Pancreas (tissue), 10 donors: ENCODE measurements around the gene ZMIZ1. TPM values are rescaled to one million over a fixed set of nuclear protein-coding genes. Genes with fewer than 3 reads are reported as not detected.

ENCODE experiments used
- ATAC-seq, 4 donors: fragments of 200-7000 bp; cut with Tn5 transposase; one replicate each; pipeline versions ENCODE4 v1.8.0 to v1.9.1; 2020; ENCODE audit warnings: mild to moderate bottlenecking in 4 of 4, moderate library complexity in 4 of 4
- DNase-seq, 6 donors: peaks; one replicate each; pipeline ENCODE4 v3.0.0-alpha.2; 2020
- FAIRE-seq: peaks from 2 replicates; lab custom pipeline; 2012; peaks lifted over from hg19 to GRCh38; lab: Jason Lieb, UNC
- H3K27ac ChIP-seq, 4 donors: fragments of 200-600 bp; sonication (generic); 1 replicate in 3 of 4; 2 replicates in 1 of 4; pipeline versions ENCODE4 v1.5.0 to v1.8.0; 2020
- H3K27me3 ChIP-seq, 4 donors: fragments of 200-600 bp; one replicate each; pipeline ENCODE4 v1.8.0; 2021
- H3K36me3 ChIP-seq, 3 donors: fragments of 200-600 bp; sonication (generic) in 1 of 3; one replicate each; pipeline versions ENCODE4 v1.5.0 to v1.8.0; 2020 to 2021
- H3K4me1 ChIP-seq, 3 donors: fragments of 200-600 bp; one replicate each; pipeline ENCODE4 v1.8.0; 2021
- H3K4me3 ChIP-seq, 4 donors: fragments of 200-600 bp; sonication (generic) in 2 of 4; one replicate each; pipeline versions ENCODE4 v1.5.0 to v1.8.0; 2020 to 2021
- H3K9me3 ChIP-seq, 4 donors: fragments of 200-600 bp; one replicate each; pipeline ENCODE4 v1.8.0; 2021
- CTCF ChIP-seq, 4 donors: fragments of 200-600 bp; sonication (generic) in 3 of 4; IDR thresholded peaks; one replicate each; pipeline versions ENCODE4 v1.5.0 to v1.8.0; 2021; ENCODE audit warnings: antibody characterized with exemption in 4 of 4
- WGBS, 2 donors: extraction: QIAGEN DNeasy Blood & Tissue Kit; methylation state at CpG; one replicate each; pipeline ENCODE4 v1.1.7; 2013; 5-methylcytosine and 5-hydroxymethylcytosine counted together
- intact Hi-C, 3 donors: fragments of 100-400 bp; cut with DNase I; formaldehyde crosslinking; loops; one replicate each; pipeline versions ENCODE4 v1.11.1 to v1.14.2; 2022
- polyA plus RNA-seq, 2 donors: library from polyadenylated mRNA; stranded (reverse); fragments of 200-250 nt; gene quantifications; one replicate each; pipeline ENCODE4 v1.2.3, GENCODE V29; 2013
- total RNA-seq, 6 donors: library from RNA; stranded (reverse); fragmentation: NEBNext Ultra II Directional in 4 of 6; extraction: Animal tissue kit (Norgen Biotek cat#: 25700) in 4 of 6; gene quantifications; one replicate each; pipeline versions ENCODE4 v1.2.1 to v1.2.4, GENCODE V29; 2021 to 2023
- donor health status: healthy with polysubstance abuse.
- donor health status: DM: no; HTN: no; CAD: no; lungs with moderate emphysema.
- donor health status: DM: no; HTN: no; CAD: no.
- donor health status: control.
- donor health status: control.
- donor health status: Bipolar disorder and iron deficiency.
- donor health status: DM: yes; HTN: yes; CAD: no.
- donor health status: DM: no; HTN: no; CAD: no.
- donor health status: DM: no; HTN: no; CAD: no.
- donor health status: DM: yes; HTN: yes; CAD: no.

ZMIZ1 gene
- total and polyA plus RNA-seq, 8 donors: 14.5 to 45.0 (median 21.9) TPM

DNA sequence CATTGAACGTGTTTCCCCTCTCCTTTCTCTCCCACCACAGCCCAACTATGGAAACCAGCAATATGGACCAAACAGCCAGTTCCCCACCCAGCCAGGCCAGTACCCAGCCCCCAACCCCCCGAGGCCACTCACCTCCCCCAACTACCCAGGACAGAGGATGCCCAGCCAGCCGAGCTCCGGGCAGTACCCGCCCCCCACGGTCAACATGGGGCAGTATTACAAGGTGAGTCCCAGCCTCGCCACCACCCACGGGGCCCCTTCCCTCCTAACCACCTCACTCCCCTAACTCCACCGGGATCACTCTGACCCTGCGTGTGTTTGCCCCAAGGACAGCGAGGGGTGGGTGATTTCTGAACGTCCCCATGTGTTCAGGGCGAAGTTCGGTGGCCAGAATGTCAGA lies 227.7 kb downstream of the ZMIZ1 start:
- intact Hi-C loops: no loop called here
- H3K27ac ChIP-seq: peak overlapping the region in 1 of 4 donors; percentile 31

GRCh38 chr10:79298403-79299244 lies 229.9 kb downstream of the ZMIZ1 start:
- Histone ChIP-seq H3K36me3 (peaks cover 15 to 68% (median 41%) of the 10 kb centered on the region in 3 donors), H3K27ac (no peak overlapping the region), H3K9me3 (no peaks in the 10 kb centered on the region), H3K4me3 (no peak overlapping the region), H3K27me3 (no peaks in the 10 kb centered on the region), H3K4me1 (no peaks in the 10 kb centered on the region)
- FAIRE-seq: no peak
- ATAC-seq: peak in 3 of 4 donors; percentile 33 to 58 (median 33)
- TF ChIP-seq CTCF (IDR thresholded peaks at IDR 0.05): no peak
- WGBS, 2 donors: 90 to 93% methylated on average over 27 of the region's 27 CpGs
- intact Hi-C loops: no loop called here
- peak in 1 of 6 donors; percentile 66 for DNase-seq

More for the DNA sequence above, 227.7 kb downstream of the ZMIZ1 start:
- WGBS, 2 donors: 93 to 95% methylated on average over 10 to 14 of the region's 14 CpGs
- Histone ChIP-seq H3K4me1 (no peaks in the 10 kb centered on the region), H3K36me3 (peaks cover 11 to 62% (median 40%) of the 10 kb centered on the region in 3 donors), H3K9me3 (no peaks in the 10 kb centered on the region), H3K27me3 (no peaks in the 10 kb centered on the region), H3K4me3 (no peak overlapping the region)
- DNase-seq (peak in 1 of 6 donors; percentile 58), ATAC-seq (no peak), FAIRE-seq (no peak)
- TF ChIP-seq CTCF (IDR thresholded peaks at IDR 0.05): no peak

- H3K4me1 ChIP-seq: no peaks in the 10 kb centered on the region
- ATAC-seq: peak in 2 of 4 donors; percentile 8 to 12
- intact Hi-C loops: no loop called here
- peak in 1 of 6 donors; percentile 44 for DNase-seq
- no peak overlapping the region for H3K27ac ChIP-seq
- H3K36me3 ChIP-seq: peaks cover 17 to 78% (median 48%) of the 10 kb centered on the region in 3 donors
- FAIRE-seq: no peak
- H3K9me3 ChIP-seq: no peaks in the 10 kb centered on the region
- 90 to 92% methylated on average over 13 of the region's 13 CpGs for WGBS, 2 donors
- H3K4me3 ChIP-seq: no peak overlapping the region
- TF ChIP-seq CTCF (IDR thresholded peaks at IDR 0.05): no peak
- H3K27me3 ChIP-seq: no peaks in the 10 kb centered on the region
Observed at GRCh38 chr10:79299397-79300241, 230.9 kb downstream of the ZMIZ1 start.

- DNase-seq (peak in 1 of 6 donors; percentile 58), ATAC-seq (no peak), FAIRE-seq (no peak)
- H3K9me3 ChIP-seq: no peaks in the 10 kb centered on the region
- H3K27ac ChIP-seq: no peak overlapping the region
- H3K4me1 ChIP-seq: no peaks in the 10 kb centered on the region
- intact Hi-C loops: no loop called here
- 94% methylated on average over 24 of the region's 24 CpGs for WGBS, 2 donors
- H3K27me3 ChIP-seq: no peaks in the 10 kb centered on the region
- no peak overlapping the region for H3K4me3 ChIP-seq
- peaks cover 19 to 81% (median 52%) of the 10 kb centered on the region in 3 donors for H3K36me3 ChIP-seq
- no peak for TF ChIP-seq CTCF (IDR thresholded peaks at IDR 0.05)
Observed at GRCh38 chr10:79300711-79301110, 231.9 kb downstream of the ZMIZ1 start.
